ENCODE data around the gene TBC1D4. TPM values are rescaled to one million over a fixed set of nuclear protein-coding genes. Genes with fewer than 3 reads are reported as not detected.

Gene TBC1D4
- total RNA-seq, 2 experiments from 2014 or later = 37.4 to 42.0 TPM

DNA sequence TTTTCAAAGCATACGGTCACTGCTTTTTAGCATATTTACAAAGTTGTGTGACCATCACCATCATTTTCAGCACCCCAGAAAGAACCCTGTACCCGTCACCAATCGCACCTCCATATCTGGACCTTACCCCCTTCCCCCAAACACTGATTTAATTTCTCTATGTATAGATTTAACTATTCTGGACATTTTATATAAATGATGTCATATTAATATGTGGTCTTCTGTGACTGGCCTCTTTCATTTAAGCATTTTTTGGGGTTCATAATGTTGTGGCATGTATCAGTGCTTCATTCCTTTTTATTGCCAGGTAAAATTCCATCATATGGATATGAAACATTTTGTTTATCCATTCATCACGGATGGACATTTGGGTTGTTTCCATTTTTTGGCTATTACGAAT lies 74.0 kb downstream of the TBC1D4 start:
- H3K27ac Mint-ChIP-seq = no peak overlapping the region
- ChIA-PET CTCF (no interaction called here), POLR2A (no interaction called here)
- H3K4me1 ChIP-seq (ENCODE audit: insufficient read depth, low read length) = no peaks in the 10 kb centered on the region
- no peak for ATAC-seq (ENCODE audit: poor library complexity)
- H3K27ac ChIP-seq (ENCODE audit: low read depth in 1 of 2, low read length in 2 of 2) = no peak overlapping the region
- no peaks in the 10 kb centered on the region for H3K9me3 Mint-ChIP-seq
- no peak overlapping the region for H3K4me3 Mint-ChIP-seq
- TF ChIP-seq, protein P1, sequence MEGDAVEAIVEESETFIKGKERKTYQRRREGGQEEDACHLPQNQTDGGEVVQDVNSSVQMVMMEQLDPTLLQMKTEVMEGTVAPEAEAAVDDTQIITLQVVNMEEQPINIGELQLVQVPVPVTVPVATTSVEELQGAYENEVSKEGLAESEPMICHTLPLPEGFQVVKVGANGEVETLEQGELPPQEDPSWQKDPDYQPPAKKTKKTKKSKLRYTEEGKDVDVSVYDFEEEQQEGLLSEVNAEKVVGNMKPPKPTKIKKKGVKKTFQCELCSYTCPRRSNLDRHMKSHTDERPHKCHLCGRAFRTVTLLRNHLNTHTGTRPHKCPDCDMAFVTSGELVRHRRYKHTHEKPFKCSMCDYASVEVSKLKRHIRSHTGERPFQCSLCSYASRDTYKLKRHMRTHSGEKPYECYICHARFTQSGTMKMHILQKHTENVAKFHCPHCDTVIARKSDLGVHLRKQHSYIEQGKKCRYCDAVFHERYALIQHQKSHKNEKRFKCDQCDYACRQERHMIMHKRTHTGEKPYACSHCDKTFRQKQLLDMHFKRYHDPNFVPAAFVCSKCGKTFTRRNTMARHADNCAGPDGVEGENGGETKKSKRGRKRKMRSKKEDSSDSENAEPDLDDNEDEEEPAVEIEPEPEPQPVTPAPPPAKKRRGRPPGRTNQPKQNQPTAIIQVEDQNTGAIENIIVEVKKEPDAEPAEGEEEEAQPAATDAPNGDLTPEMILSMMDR (IDR thresholded peaks at IDR 0.05) = no peak
- H3K36me3 ChIP-seq (ENCODE audit: insufficient read depth, low read length) = no peaks in the 10 kb centered on the region
- H3K4me1 Mint-ChIP-seq (ENCODE audit: low read depth) = no peaks in the 10 kb centered on the region
- no peaks in the 10 kb centered on the region for H3K27me3 ChIP-seq (ENCODE audit: control insufficient read depth in 1 of 2, insufficient read depth in 2 of 2, low read length in 2 of 2)
- DNase-seq = no peak
- no peaks in the 10 kb centered on the region for H3K9me3 ChIP-seq (ENCODE audit: control insufficient read depth in 1 of 2, insufficient read depth in 1 of 2, low read length in 2 of 2)
- peaks cover 9% of the 10 kb centered on the region for H3K27me3 Mint-ChIP-seq
- H3K4me3 ChIP-seq (ENCODE audit: low read length) = no peak overlapping the region
- intact Hi-C loops (cut with DNase I, micrococcal nuclease) = no loop called here
- no peaks in the 10 kb centered on the region for H3K36me3 Mint-ChIP-seq (ENCODE audit: low read depth)

DNA sequence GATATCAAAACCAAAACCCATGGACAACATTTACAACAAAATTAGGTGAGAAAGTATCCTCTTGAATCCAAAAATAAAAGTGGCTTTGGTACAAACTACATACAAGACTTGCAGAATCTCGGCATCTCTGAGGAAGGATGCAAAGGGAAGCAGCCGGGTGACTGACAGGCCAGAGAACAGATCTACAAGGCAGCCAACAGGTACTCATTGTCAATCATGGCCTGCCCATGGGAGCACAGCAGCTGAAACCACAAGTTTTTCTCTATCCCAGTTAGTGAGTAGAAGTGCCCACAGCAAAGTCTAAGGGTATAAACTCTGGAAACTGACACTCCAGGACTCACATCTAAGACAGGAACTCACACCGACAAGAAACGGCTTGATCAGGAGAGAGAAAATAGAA lies 74.5 kb downstream of the TBC1D4 start:
- DNase-seq (no peak), ATAC-seq (ENCODE audit: poor library complexity) (no peak)
- ChIA-PET POLR2A (no interaction called here), CTCF (no interaction called here)
- Histone ChIP-seq H3K9me3 (ENCODE audit: control insufficient read depth in 1 of 2, insufficient read depth in 1 of 2, low read length in 2 of 2) (no peaks in the 10 kb centered on the region), H3K4me1 (ENCODE audit: insufficient read depth, low read length) (no peaks in the 10 kb centered on the region), H3K4me3 (ENCODE audit: low read length) (no peak overlapping the region), H3K27ac (ENCODE audit: low read depth in 1 of 2, low read length in 2 of 2) (no peak overlapping the region), H3K36me3 (ENCODE audit: insufficient read depth, low read length) (no peaks in the 10 kb centered on the region), H3K27me3 (ENCODE audit: control insufficient read depth in 1 of 2, insufficient read depth in 2 of 2, low read length in 2 of 2) (no peaks in the 10 kb centered on the region)
- Mint-ChIP-seq H3K9me3 (no peaks in the 10 kb centered on the region), H3K27ac (no peak overlapping the region), H3K36me3 (ENCODE audit: low read depth) (no peaks in the 10 kb centered on the region), H3K27me3 (peaks cover 9% of the 10 kb centered on the region), H3K4me3 (no peak overlapping the region), H3K4me1 (ENCODE audit: low read depth) (no peaks in the 10 kb centered on the region)
- intact Hi-C loops (cut with DNase I, micrococcal nuclease) = no loop called here
- TF ChIP-seq, protein P1 (IDR thresholded peaks at IDR 0.05) = no peak

DNA sequence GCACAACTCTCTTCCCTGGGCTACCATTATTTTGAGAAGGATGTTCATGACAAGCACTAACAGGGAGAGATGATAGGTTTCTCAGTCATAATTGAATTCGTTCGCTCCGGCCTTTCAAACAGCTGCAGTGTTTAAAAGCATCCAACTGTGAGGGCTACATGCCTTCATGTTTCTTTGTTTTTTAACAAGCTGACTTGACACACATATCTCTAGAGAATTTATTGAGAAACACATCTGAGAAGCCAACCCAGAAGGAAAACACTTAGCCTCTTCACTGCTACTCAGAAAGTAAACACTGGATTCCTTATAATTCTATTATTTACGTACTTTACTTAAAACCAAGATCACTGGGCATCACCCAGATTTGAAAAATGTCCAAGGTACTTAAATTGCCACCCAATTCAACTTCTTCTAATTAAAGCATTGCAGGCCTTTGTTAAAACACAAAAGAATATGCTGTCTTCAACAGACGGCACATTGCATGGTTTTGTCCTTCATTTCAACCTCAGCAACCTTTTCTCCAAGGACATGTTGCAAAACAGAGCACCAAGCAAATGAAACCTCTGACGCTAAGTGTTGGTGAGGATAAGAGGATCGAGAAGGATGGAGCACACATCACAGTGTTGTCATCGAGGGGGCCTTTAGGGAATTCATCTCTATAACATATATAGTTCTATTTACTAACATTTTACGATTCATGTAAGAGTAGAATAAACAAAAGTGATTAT lies 75.8 kb downstream of the TBC1D4 start:
- H3K4me1 ChIP-seq (ENCODE audit: insufficient read depth, low read length) = no peaks in the 10 kb centered on the region
- no peaks in the 10 kb centered on the region for H3K27me3 ChIP-seq (ENCODE audit: control insufficient read depth in 1 of 2, insufficient read depth in 2 of 2, low read length in 2 of 2)
- H3K27ac ChIP-seq (ENCODE audit: low read depth in 1 of 2, low read length in 2 of 2) = no peak overlapping the region
- no peak overlapping the region for H3K4me3 Mint-ChIP-seq
- ChIA-PET POLR2A (no interaction called here), CTCF (no interaction called here)
- no peaks in the 10 kb centered on the region for H3K9me3 Mint-ChIP-seq
- no peaks in the 10 kb centered on the region for H3K4me1 Mint-ChIP-seq (ENCODE audit: low read depth)
- H3K27ac Mint-ChIP-seq = no peak overlapping the region
- intact Hi-C loops (cut with DNase I, micrococcal nuclease) = no loop called here
- H3K4me3 ChIP-seq (ENCODE audit: low read length) = no peak overlapping the region
- no peak for DNase-seq
- no peaks in the 10 kb centered on the region for H3K36me3 ChIP-seq (ENCODE audit: insufficient read depth, low read length)
- no peaks in the 10 kb centered on the region for H3K36me3 Mint-ChIP-seq (ENCODE audit: low read depth)
- H3K27me3 Mint-ChIP-seq = peaks cover 11% of the 10 kb centered on the region
- H3K9me3 ChIP-seq (ENCODE audit: control insufficient read depth in 1 of 2, insufficient read depth in 1 of 2, low read length in 2 of 2) = no peaks in the 10 kb centered on the region
- TF ChIP-seq, protein P1 (IDR thresholded peaks at IDR 0.05) = no peak
- no peak for ATAC-seq (ENCODE audit: poor library complexity)

Data from CD4-positive, alpha-beta T cell (primary cell).